HUES64 (cell line): ENCODE measurements around the gene ESRRA.
A peak's percentile ranks its signal among the peaks of the same experiment; 100 is the strongest.

ENCODE experiments used
- H3K27ac ChIP-seq: 2 replicates; pipeline ENCODE4 v1.7.0; 2013; ENCODE audit warnings: low read depth, low read length, inconsistent platforms
- H3K27me3 ChIP-seq: 2 replicates; pipeline ENCODE4 v1.6.1; 2013; ENCODE audit warnings: mild to moderate bottlenecking, low read length; ENCODE audit not compliant: insufficient read depth
- H3K36me3 ChIP-seq: 2 replicates; pipeline ENCODE4 v1.6.1; 2013; ENCODE audit warnings: mild to moderate bottlenecking, low read length; ENCODE audit not compliant: insufficient read depth
- H3K4me1 ChIP-seq: 2 replicates; pipeline ENCODE4 v1.6.1; 2013; ENCODE audit warnings: mild to moderate bottlenecking, low read length, moderate library complexity; ENCODE audit not compliant: insufficient read depth
- H3K4me3 ChIP-seq: 2 replicates; pipeline ENCODE4 v1.5.1; 2013; ENCODE audit warnings: mild to moderate bottlenecking, low read length, moderate library complexity
- H3K9ac ChIP-seq: 2 replicates; pipeline ENCODE4 v1.6.1; 2013; ENCODE audit warnings: mild to moderate bottlenecking, low read depth, low read length
- H3K9me3 ChIP-seq: 2 replicates; pipeline ENCODE4 v1.6.1; 2013; ENCODE audit warnings: low read depth, low read length; ENCODE audit not compliant: insufficient read depth
- WGBS: fragments of 150-250, 120-280 bp; methylation state at CpG from one replicate; pipeline ENCODE4 v1.1.7; 2013; ENCODE audit warnings: missing lambda C conversion rate; 5-methylcytosine and 5-hydroxymethylcytosine counted together

ESRRA gene

DNA sequence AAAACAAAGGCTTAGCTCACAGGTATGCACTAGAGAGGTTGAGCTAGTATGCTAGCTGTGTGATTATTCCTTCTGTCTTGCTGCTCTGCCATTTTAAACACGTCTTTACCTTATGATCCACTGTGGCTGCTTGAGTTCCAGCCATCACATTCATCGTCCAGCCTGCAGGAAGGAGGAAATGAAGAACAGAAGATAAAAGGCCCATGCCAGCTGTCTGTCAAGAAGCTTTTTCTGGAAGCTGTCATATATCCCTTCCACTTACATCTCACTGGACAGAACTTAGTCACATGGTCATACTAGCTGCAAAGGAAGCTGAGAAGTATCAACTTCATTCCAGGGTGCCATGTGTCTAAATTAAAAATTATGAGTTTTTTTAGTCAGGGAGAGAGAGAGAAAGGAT, 22.1 kb downstream of the ESRRA start:
- WGBS = 90% methylated on average over 2 of the region's 2 CpGs
- H3K9me3 ChIP-seq = no peaks in the 10 kb centered on the region
- H3K4me3 ChIP-seq = no peak overlapping the region
- peaks cover 8% of the 10 kb centered on the region for H3K4me1 ChIP-seq
- H3K27me3 ChIP-seq = no peaks in the 10 kb centered on the region
- H3K27ac ChIP-seq = no peak overlapping the region
- no peak overlapping the region for H3K9ac ChIP-seq
- H3K36me3 ChIP-seq = no peaks in the 10 kb centered on the region

DNA sequence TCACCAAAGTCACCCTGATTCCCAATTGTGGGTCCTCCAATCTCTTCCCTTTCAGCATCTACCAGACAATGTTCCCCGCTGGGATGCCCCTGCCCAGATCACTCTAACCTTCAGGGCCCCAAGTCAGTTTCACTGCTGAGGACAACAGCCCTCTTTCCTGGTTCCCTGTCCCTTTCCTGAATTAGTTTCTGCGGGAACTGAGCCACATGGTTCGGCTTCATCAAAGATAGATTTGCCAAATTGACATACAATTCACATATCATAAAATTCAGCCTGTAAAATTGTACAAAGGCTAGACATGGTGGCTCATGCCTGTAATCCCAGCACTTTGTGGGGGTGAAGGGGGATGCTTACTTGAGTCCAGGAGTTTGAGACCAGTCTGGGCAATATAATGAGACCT, 22.7 kb downstream of the ESRRA start:
- WGBS = 97% methylated on average over 3 of the region's 3 CpGs
- H3K27ac ChIP-seq = no peak overlapping the region
- H3K27me3 ChIP-seq = no peaks in the 10 kb centered on the region
- peaks cover 8% of the 10 kb centered on the region for H3K4me1 ChIP-seq
- no peak overlapping the region for H3K4me3 ChIP-seq
- H3K36me3 ChIP-seq = no peaks in the 10 kb centered on the region
- H3K9me3 ChIP-seq = no peaks in the 10 kb centered on the region
- no peak overlapping the region for H3K9ac ChIP-seq

DNA sequence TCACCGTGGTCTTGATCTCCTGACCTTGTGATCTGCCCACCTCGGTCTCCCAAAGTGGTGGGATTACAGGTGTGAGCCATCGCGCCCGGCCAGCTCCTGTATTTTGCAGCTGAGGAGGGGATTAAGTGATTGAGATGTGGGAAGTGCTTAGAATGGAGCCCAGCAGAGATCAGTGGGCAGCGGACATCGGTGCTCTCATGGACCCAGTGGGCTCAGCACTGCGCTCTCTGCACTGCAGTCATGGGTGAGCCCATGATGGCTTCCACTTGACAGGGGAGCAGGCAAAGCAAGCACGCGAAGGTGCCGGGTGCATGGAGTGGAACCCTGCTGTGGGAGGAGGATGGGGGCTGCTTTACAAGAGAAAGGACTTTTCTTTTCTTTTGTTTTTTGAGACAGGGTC, 25.6 kb downstream of the ESRRA start:
- Histone ChIP-seq H3K9me3 (no peaks in the 10 kb centered on the region), H3K9ac (no peak overlapping the region), H3K27me3 (no peaks in the 10 kb centered on the region), H3K4me1 (peaks cover 4% of the 10 kb centered on the region; the same call in 1 of the 2 replicates), H3K27ac (no peak overlapping the region), H3K36me3 (no peaks in the 10 kb centered on the region), H3K4me3 (no peak overlapping the region)
- 74% methylated on average over 11 of the region's 11 CpGs for WGBS

DNA sequence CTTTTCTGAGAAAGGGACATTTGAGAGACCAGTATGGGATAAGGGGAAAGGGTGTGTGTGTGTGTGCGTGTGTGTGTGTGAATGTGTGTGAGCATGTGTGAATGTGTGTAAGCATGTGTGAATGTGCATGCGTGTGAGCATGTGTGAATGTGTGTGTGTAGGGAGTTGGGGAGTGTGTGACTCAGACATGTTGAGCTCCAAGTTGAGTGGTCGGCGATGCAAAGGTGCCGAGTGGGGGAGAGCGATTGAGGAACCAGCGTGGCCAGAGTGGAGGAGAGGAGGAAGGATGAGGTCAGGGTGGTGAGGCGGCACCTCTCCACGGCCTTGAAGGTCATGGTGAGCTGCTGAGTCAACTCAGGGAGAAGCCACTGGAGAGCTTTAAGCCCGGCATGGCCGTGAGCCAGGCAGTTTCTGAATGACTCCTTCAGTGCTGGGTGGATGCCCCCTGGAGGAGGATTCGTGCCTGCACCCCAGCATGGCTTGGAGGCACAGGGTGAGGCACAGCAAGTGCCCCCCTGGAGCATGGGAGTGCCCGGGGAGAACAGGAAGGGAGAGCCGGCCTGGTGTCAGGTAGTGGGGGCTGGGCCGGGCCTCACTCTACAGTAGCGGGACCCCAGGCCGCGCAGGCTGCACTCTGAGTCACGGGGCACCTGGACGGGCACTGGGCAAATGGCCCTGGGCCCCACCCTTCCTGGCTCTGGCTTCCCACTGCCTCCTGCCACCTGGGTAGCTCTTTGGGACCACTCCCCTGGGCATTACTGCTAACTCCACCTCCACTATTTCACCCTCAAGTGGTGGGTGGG, 26.4 kb downstream of the ESRRA start:
- Histone ChIP-seq H3K9ac (no peak overlapping the region), H3K36me3 (no peaks in the 10 kb centered on the region), H3K27me3 (no peaks in the 10 kb centered on the region), H3K4me1 (peaks cover 4% of the 10 kb centered on the region; the same call in 1 of the 2 replicates), H3K4me3 (no peak overlapping the region), H3K9me3 (no peaks in the 10 kb centered on the region), H3K27ac (no peak overlapping the region)
- 77% methylated on average over 20 of the region's 20 CpGs for WGBS

DNA sequence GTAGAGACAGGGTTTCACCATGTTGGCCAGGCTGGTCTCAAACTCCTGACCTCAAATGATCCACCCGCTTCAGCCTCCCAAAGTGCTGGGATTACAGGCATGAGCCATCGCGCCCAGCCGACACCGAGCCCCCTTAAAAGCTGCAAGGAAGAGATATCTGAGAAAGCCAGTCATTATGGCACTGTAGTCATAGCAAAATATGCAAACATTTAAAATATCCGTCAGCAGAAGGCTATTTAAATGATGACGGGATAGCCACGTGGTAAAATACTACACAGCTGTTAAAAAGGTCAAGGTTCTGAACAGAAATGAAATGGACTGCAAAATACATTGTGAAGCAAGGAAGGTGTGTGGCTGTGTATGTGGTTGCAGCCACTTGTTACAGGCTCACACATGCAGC, 28.2 kb downstream of the ESRRA start:
- Histone ChIP-seq H3K4me1 (peaks cover 4% of the 10 kb centered on the region; the same call in 1 of the 2 replicates), H3K27me3 (no peaks in the 10 kb centered on the region), H3K36me3 (no peaks in the 10 kb centered on the region), H3K27ac (no peak overlapping the region), H3K9me3 (no peaks in the 10 kb centered on the region), H3K9ac (no peak overlapping the region), H3K4me3 (no peak overlapping the region)
- 94% methylated on average over 8 of the region's 8 CpGs for WGBS

DNA sequence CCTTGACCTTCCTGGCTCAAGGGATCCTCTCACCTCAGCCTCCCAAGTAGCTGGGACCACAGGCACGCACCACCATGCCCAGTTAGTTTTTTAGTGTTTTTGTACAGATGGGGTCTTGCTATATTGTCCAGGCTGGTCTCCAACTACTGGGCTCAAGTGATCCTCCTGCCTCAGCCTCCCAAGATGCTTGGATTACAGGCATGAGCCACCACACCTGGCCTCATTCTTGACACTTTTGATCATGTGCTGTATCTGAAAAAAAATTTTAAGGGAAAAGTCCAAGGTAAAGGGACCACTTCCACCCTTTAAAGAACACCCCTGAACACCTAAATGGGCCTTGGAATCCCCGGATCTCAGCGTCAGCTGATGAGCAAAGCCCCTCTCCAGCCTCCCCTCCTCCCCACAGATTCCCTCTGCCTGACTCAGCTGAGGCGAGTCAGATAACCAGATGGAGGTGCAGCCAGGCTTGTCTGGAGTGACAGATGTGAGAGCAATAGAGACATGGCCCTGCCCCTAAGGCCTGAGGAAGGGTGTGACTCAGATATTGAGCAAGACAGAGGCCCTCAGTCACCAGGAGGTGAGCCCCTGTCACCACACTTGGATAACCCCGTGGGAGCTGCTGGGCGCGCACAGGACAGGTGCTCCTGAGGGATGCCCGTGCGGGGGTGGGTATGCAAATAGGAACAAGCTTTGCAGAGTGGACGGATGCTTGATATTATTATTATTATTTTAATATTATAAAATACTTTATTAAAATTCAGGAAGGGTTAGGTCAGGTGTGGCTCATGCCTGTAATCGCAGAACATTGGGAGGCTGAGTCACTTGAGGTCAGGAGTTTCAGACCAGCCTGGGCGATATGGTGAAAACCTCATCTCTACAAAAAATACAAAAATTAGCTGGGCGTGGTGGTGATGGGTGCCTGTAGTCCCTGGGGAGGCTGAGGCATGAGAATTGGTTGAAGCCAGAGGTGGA, 29.7 kb downstream of the ESRRA start:
- WGBS = 60% methylated on average over 11 of the region's 13 CpGs
- H3K9ac ChIP-seq = no peak overlapping the region
- no peaks in the 10 kb centered on the region for H3K9me3 ChIP-seq
- H3K4me1 ChIP-seq = peaks cover 4% of the 10 kb centered on the region; the same call in 1 of the 2 replicates
- no peak overlapping the region for H3K27ac ChIP-seq
- no peaks in the 10 kb centered on the region for H3K27me3 ChIP-seq
- H3K4me3 ChIP-seq = no peak overlapping the region
- no peaks in the 10 kb centered on the region for H3K36me3 ChIP-seq

DNA sequence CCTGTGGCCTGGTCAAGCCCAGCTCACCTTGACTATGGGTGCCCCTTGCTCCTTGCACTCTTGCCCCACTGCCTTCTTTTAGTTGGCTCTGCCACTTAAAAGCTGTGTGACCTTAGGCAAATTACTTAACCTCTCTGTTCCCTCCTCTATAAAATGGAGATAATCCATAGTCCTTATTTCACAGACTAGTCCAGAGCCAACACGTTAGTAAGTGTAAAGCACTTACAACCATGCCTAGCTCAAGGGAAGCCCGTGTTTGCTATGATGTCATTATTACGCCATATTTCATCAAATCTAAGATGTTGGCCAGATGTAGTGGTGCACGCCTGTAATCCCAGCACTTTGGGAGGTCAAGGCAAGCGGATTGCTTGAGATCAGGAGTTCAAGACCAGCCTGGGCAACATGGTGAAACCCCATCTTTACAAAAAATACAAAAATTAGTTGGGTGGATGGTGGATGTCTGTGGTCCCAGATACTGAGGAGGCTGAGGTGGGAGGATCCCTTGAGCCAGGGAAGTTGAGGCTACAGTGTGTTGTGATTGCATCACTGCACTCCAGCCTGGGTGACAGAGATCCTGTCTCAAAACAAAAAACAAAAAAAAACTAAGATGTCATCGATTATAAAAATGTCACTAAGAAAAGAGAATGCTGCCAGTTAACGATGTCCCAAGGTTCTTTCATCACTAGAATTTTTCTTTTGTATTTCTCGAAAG, 32.4 kb downstream of the ESRRA start:
- Histone ChIP-seq H3K27me3 (no peaks in the 10 kb centered on the region), H3K9me3 (no peaks in the 10 kb centered on the region), H3K4me1 (peaks cover 5% of the 10 kb centered on the region; the same call in 1 of the 2 replicates), H3K36me3 (no peaks in the 10 kb centered on the region), H3K9ac (no peak overlapping the region), H3K27ac (no peak overlapping the region), H3K4me3 (no peak overlapping the region)
- WGBS = 94% methylated on average over 7 of the region's 8 CpGs

DNA sequence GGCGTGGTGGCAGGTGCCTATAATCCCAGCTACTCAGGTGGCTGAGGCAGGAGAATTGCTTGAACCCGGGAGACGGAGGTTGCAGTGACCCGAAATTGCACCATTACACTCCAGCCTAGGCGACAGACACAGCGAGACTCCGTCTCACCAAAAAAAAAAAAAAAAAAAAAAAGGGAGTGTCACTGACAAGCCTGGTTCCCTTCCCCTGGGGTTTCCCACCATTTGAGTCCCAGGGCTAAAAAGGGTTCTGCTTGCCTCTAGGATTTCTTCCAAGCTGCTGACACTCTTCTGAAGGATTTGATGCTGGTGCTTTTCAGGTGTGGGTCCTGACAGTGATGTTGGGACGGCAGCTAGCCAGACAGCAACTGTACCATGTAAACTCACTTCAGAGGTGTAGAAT, 33.4 kb downstream of the ESRRA start:
- peaks cover 10% of the 10 kb centered on the region; the same call in 1 of the 2 replicates for H3K4me1 ChIP-seq
- no peaks in the 10 kb centered on the region for H3K36me3 ChIP-seq
- H3K4me3 ChIP-seq = no peak overlapping the region
- H3K9me3 ChIP-seq = no peaks in the 10 kb centered on the region
- no peak overlapping the region for H3K27ac ChIP-seq
- 92% methylated on average over 8 of the region's 8 CpGs for WGBS
- H3K9ac ChIP-seq = no peak overlapping the region
- H3K27me3 ChIP-seq = no peaks in the 10 kb centered on the region

DNA sequence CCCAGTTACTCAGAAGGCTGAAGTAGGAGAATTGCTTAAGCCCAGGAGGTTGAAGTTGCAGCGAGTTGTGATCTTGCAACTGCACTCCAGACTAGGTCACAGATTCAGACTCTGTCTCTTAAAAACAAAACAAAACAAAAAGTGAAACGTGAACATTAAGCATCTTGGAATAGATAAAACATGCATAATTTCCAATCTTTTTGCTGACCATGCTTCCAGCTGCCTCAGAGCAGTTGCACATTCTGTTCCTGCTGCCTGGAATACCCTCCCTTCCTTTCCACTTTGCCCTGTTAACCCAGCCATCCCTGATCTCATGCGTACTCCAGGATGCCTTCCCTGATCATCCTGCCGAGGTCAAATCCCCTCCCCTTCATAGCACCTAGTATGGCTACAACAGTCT, 34.0 kb downstream of the ESRRA start:
- Histone ChIP-seq H3K4me3 (no peak overlapping the region), H3K4me1 (peaks cover 10% of the 10 kb centered on the region; the same call in 1 of the 2 replicates), H3K9me3 (no peaks in the 10 kb centered on the region), H3K27me3 (no peaks in the 10 kb centered on the region), H3K27ac (no peak overlapping the region), H3K9ac (no peak overlapping the region), H3K36me3 (no peaks in the 10 kb centered on the region)
- 88% methylated on average over 4 of the region's 4 CpGs for WGBS

DNA sequence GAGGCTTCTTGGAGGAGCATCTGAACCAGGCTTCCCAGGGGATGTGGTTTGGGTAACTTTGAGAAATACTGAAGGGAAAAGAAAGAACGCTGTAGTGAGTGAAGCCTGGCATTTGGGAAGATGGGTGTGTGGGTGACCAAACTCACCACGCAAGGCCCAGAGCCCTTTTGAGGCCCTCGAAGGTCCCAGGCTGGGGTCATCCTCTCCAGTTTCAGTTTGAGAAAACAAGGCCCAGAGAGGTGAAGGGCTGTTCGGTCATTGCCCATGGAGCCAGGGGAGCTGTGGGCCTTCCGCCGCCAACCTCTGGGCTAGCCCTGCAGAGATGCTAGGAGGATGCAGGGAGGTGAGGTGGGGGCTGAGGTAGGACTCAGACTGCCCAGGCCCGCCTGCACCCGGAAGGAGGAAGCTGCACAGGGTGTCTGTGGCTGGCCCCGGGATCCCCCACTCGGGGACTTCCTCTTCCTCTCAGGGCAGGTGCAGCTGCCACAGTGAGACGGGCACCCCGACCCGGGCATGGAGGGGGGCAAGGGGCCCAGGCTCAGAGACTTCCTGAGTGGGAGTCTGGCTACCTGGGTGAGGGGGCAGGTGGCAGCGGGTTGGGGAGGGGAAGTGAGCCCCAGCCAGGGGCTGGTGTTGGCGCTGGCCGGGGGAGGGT, 34.6 kb downstream of the ESRRA start, which contains the start of gene CCDC88B:
Gene CCDC88B (plus strand): TSS at position 451 of the 655 bp plus-strand sequence. CDS start 63 bp downstream, at position 514.
- 91% methylated on average over 16 of the region's 16 CpGs for WGBS
- Histone ChIP-seq H3K9ac (no peak within 1 kb of the TSS; the same call in 1 of the 2 replicates), H3K4me3 (peak within 1 kb of the TSS; percentile 87), H3K9me3 (no peaks in the 10 kb centered on the region), H3K27ac (no peak within 1 kb of the TSS), H3K4me1 (peaks cover 10% of the 10 kb centered on the region; the same call in 1 of the 2 replicates), H3K27me3 (no peaks in the 10 kb centered on the region), H3K36me3 (no peaks in the 10 kb centered on the region)
